IMR-90 (cell line): ENCODE data around the gene BNIP3. TPM values are rescaled to one million over a fixed set of nuclear protein-coding genes. Genes with fewer than 3 reads are reported as not detected.

Source experiments
- ATAC-seq: fragments of 200-7000 bp; cut with Tn5 transposase; 2 replicates; pipeline ENCODE4 v1.9.1; 2020; ENCODE audit warnings: low read depth, mild to moderate bottlenecking, moderate library complexity
- BruUV-seq: library from RNA; stranded (reverse); fragments of 400-500 nt; replicated peaks from 2 replicates; lab custom pipeline; 2021; lab: Mats Ljungman, UMichigan
- CTCF ChIA-PET: fragments of 300-600 bp; formaldehyde crosslinking; extraction: SDS; loops from one replicate; lab custom pipeline; 2021; ENCODE audit warnings: antibody characterized with exemption; lab: Yijun Ruan, JAX
- POLR2A ChIA-PET: fragments of 300-600 bp; sonication (Branson Sonifier 250); formaldehyde crosslinking; loops from one replicate; lab custom pipeline; 2022; ENCODE audit warnings: antibody characterized with exemption; ENCODE audit not compliant: unreplicated experiment; lab: Charles Lee
- DNase-seq: peaks from one replicate; pipeline ENCODE4 v3.0.0; 2013
- H2AFZ ChIP-seq: replicated peaks from 2 replicates; pipeline ENCODE3; 2013; ENCODE audit warnings: low read length, mild to moderate bottlenecking; ENCODE audit not compliant: poor library complexity
- H2AK5ac ChIP-seq: 2 replicates; pipeline ENCODE4 v1.6.1; 2013; ENCODE audit warnings: low read depth, low read length, inconsistent platforms
- H2AK9ac ChIP-seq: replicated peaks from 2 replicates; pipeline ENCODE3; 2013; ENCODE audit warnings: mild to moderate bottlenecking, low read depth, low read length, moderate library complexity; ENCODE audit not compliant: poor library complexity
- H2BK120ac ChIP-seq: 2 replicates; pipeline ENCODE4 v1.6.1; 2013; ENCODE audit warnings: low read depth, low read length, inconsistent platforms
- H2BK15ac ChIP-seq: 3 replicates; pipeline ENCODE4 v1.6.1; 2013; ENCODE audit warnings: low read depth, low read length, inconsistent platforms
- H2BK20ac ChIP-seq: 2 replicates; pipeline ENCODE4 v1.6.1; 2013; ENCODE audit warnings: low read depth, mild to moderate bottlenecking, inconsistent platforms, low read length, moderate library complexity
- H2BK5ac ChIP-seq: 2 replicates; pipeline ENCODE4 v1.6.1; 2013; ENCODE audit warnings: mild to moderate bottlenecking, low read depth, low read length, inconsistent platforms; ENCODE audit not compliant: poor library complexity, severe bottlenecking
- H3K14ac ChIP-seq: replicated peaks from 2 replicates; pipeline ENCODE4 v1.6.1; 2013; ENCODE audit warnings: low read depth, low read length, inconsistent platforms
- H3K18ac ChIP-seq: 2 replicates; pipeline ENCODE4 v1.6.1; 2013; ENCODE audit warnings: low read depth, low read length, control low read depth
- H3K23ac ChIP-seq: 2 replicates; pipeline ENCODE4 v1.6.1; 2013; ENCODE audit warnings: low read depth, low read length, inconsistent platforms
- H3K27ac ChIP-seq: 2 replicates; pipeline ENCODE4 v1.5.1; 2013; ENCODE audit warnings: mild to moderate bottlenecking, control low read depth, low read length; ENCODE audit not compliant: insufficient read depth
- H3K27me3 ChIP-seq: 2 replicates; pipeline ENCODE4 v1.6.1; 2013; ENCODE audit warnings: low read length; ENCODE audit not compliant: control insufficient read depth, insufficient read depth
- H3K36me3 ChIP-seq: 2 replicates; pipeline ENCODE4 v1.6.1; 2013; ENCODE audit warnings: low read length, mixed read lengths; ENCODE audit not compliant: control insufficient read depth, insufficient read depth
- H3K4ac ChIP-seq: 2 replicates; pipeline ENCODE4 v1.6.1; 2013; ENCODE audit warnings: low read depth, low read length, inconsistent platforms
- H3K4me1 ChIP-seq: 2 replicates; pipeline ENCODE4 v1.6.1; 2013; ENCODE audit warnings: low read length, mixed read lengths; ENCODE audit not compliant: control insufficient read depth, insufficient read depth
- H3K4me2 ChIP-seq: 2 replicates; pipeline ENCODE4 v1.6.1; 2013; ENCODE audit warnings: low read depth, mild to moderate bottlenecking, control low read depth, low read length, moderate library complexity
- H3K4me3 ChIP-seq: 2 replicates; pipeline ENCODE4 v1.5.1; 2013; ENCODE audit warnings: low read depth, mild to moderate bottlenecking, control low read depth, low read length, moderate library complexity; ENCODE audit not compliant: insufficient read depth
- H3K56ac ChIP-seq: 2 replicates; pipeline ENCODE4 v1.6.1; 2013; ENCODE audit warnings: low read length, inconsistent platforms; ENCODE audit not compliant: insufficient read depth; ENCODE audit errors: extremely low read depth
- H3K79me1 ChIP-seq, 2 experiments: 2 replicates each; pipeline ENCODE4 v1.6.1; 2013; ENCODE audit warnings: low read length in 2 of 2, inconsistent platforms in 1 of 2, low read depth in 1 of 2
- H3K9ac ChIP-seq: 2 replicates; pipeline ENCODE4 v1.6.1; 2013; ENCODE audit warnings: low read depth, low read length, control low read depth
- H3K9me1 ChIP-seq: 2 replicates; pipeline ENCODE4 v1.6.1; 2013; ENCODE audit warnings: low read length, inconsistent platforms; ENCODE audit not compliant: insufficient read depth
- H3K9me3 ChIP-seq: 2 replicates; pipeline ENCODE4 v1.6.1; 2013; ENCODE audit warnings: low read length; ENCODE audit not compliant: control insufficient read depth, insufficient read depth
- H4K20me1 ChIP-seq: 2 replicates; pipeline ENCODE4 v1.6.1; 2013; ENCODE audit warnings: low read length, inconsistent platforms; ENCODE audit not compliant: insufficient read depth
- H4K5ac ChIP-seq: 2 replicates; pipeline ENCODE4 v1.6.1; 2013; ENCODE audit warnings: mild to moderate bottlenecking, low read depth, low read length, control low read depth
- H4K8ac ChIP-seq, 2 experiments: 2 replicates each; pipeline ENCODE4 v1.6.1; 2013; ENCODE audit warnings: low read depth in 2 of 2, low read length in 2 of 2, control low read depth in 1 of 2, inconsistent platforms in 1 of 2
- H4K91ac ChIP-seq: 2 replicates; pipeline ENCODE4 v1.6.1; 2013; ENCODE audit warnings: low read depth, low read length, inconsistent platforms; ENCODE audit not compliant: insufficient read depth
- BHLHE40 ChIP-seq: fragments of 150-350 bp; IDR thresholded peaks from 2 replicates; pipeline ENCODE4 v1.6.1; 2016; ENCODE audit warnings: mild to moderate bottlenecking, low read depth, low read length
- CEBPB ChIP-seq: IDR thresholded peaks from 2 replicates; pipeline ENCODE4 v1.6.1; 2012; ENCODE audit warnings: low read depth, low read length, improper control_type of control experiment
- CHD1 ChIP-seq: IDR thresholded peaks from 2 replicates; pipeline ENCODE4 v1.6.1; 2012; ENCODE audit warnings: low read depth, low read length, improper control_type of control experiment
- MAZ ChIP-seq: IDR thresholded peaks from 2 replicates; pipeline ENCODE4 v1.6.1; 2012; ENCODE audit warnings: low read depth, mild to moderate bottlenecking, low read length, improper control_type of control experiment, moderate library complexity, borderline replicate concordance
- MXI1 ChIP-seq: IDR thresholded peaks from 2 replicates; pipeline ENCODE4 v1.6.1; 2012; ENCODE audit warnings: low read depth, mild to moderate bottlenecking, low read length, moderate library complexity, borderline replicate concordance
- NFE2L2 ChIP-seq: fragments of 150-350 bp; IDR thresholded peaks from 2 replicates; pipeline ENCODE4 v1.6.1; 2016; ENCODE audit warnings: low read depth, mild to moderate bottlenecking, low read length
- POLR2A ChIP-seq: IDR thresholded peaks from 2 replicates; pipeline ENCODE4 v1.6.1; 2012; ENCODE audit warnings: mild to moderate bottlenecking, low read depth, low read length
- RAD21 ChIP-seq: IDR thresholded peaks from 2 replicates; pipeline ENCODE4 v1.6.1; 2012; ENCODE audit warnings: low read length, improper control_type of control experiment
- RCOR1 ChIP-seq: IDR thresholded peaks from 2 replicates; pipeline ENCODE4 v1.6.1; 2012; ENCODE audit warnings: mild to moderate bottlenecking, low read length, improper control_type of control experiment; ENCODE audit not compliant: insufficient replicate concordance
- RFX5 ChIP-seq: IDR thresholded peaks from 2 replicates; pipeline ENCODE4 v1.8.0; 2012; ENCODE audit warnings: low read depth, mild to moderate bottlenecking, low read length, moderate library complexity
- SMC3 ChIP-seq: fragments of 150-350 bp; IDR thresholded peaks from 2 replicates; pipeline ENCODE4 v1.6.1; 2016; ENCODE audit warnings: low read depth, mild to moderate bottlenecking, antibody characterized with exemption, low read length, moderate library complexity
- WGBS, 2 experiments: methylation state at CpG; one replicate each; pipeline versions ENCODE4 v1.1.5 to v1.1.7; 2013; ENCODE audit warnings: missing lambda C conversion rate in 2 of 2; ENCODE audit not compliant: insufficient read length in 1 of 2; ENCODE audit errors: extremely low coverage in 2 of 2; 5-methylcytosine and 5-hydroxymethylcytosine counted together
- dilution Hi-C: fragments of 300-500 bp; cut with HindIII; formaldehyde crosslinking; loops from one replicate; pipeline ENCODE4 v1.14.3; 2018; ENCODE audit warnings: low sequenced_read_pairs; ENCODE audit not compliant: unreplicated experiment
- in situ Hi-C: fragments of 300-500 bp; cut with MboI; formaldehyde crosslinking; loops from 3 replicates; pipeline ENCODE4 v1.14.3; 2019; ENCODE audit warnings: low sequenced_read_pairs, inconsistent platforms, mixed read lengths
- intact Hi-C: fragments of 100-400 bp; cut with micrococcal nuclease; formaldehyde crosslinking; loops from 2 replicates; pipeline ENCODE4 v1.10.0; 2022
- polyA plus RNA-seq, 3 experiments: library from polyadenylated mRNA; depleted of rRNA; stranded (reverse); fragments of >200 nt; gene quantifications; 2 replicates each; pipeline ENCODE4 v1.2.3, GENCODE V29; 2012; ENCODE audit warnings: low replicate concordance in 1 of 3
- total RNA-seq: library from RNA; depleted of rRNA; stranded (reverse); fragments of >200 nt; gene quantifications from 2 replicates; pipeline ENCODE4 v1.2.3, GENCODE V29; 2012
- TF ChIP-seq, protein P1 (sequence below): fragments of 150-350 bp; IDR thresholded peaks from 2 replicates; pipeline ENCODE4 v1.6.1; 2016; ENCODE audit warnings: low read depth, mild to moderate bottlenecking, low read length, moderate library complexity, borderline replicate concordance
- TF ChIP-seq, protein P2 (sequence below): conservative IDR thresholded peaks from 2 replicates; pipeline ENCODE4 v1.5.1; 2012; ENCODE audit warnings: mild to moderate bottlenecking, low read depth, low read length, improper control_type of control experiment

Gene BNIP3
- total and polyA plus RNA-seq, 2 of the 4 experiments (the other 2 are of a cell fraction), result 134 to 211 TPM

DNA sequence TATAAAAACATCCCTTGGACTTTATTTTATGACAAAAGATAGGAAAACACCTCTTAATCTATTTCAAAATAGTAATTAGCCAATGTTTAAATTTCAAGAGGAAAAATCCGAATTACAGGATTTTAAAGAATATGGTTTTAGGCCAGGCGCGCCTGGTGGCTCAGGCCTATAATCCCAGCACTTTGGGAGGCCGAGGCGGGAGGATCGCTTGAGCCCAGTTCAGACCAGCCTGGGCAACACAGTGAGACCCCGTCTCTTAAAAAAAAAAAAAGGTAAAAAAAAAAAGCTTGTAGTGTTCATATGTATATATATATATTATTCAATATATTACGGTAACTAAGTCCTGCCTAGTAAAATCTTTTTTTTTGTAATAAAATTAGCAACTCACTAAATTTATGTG is 1.4 kb downstream of the BNIP3 start:
- no peak overlapping the region for H2AK5ac ChIP-seq
- DNase-seq (no peak), ATAC-seq (no peak)
- H3K4me3 ChIP-seq, result peak overlapping the region; percentile 99
- peak overlapping the region; percentile 61 for H2BK5ac ChIP-seq
- no peak overlapping the region for H2BK120ac ChIP-seq
- H3K4ac ChIP-seq, result peak overlapping the region; percentile 76; the same call in 1 of the 2 replicates
- no peaks in the 10 kb centered on the region for H3K9me3 ChIP-seq
- peaks cover 0 to 62% of the 10 kb centered on the region in 2 experiments; a peak in 2 of 4 replicates for H3K79me1 ChIP-seq
- H3K36me3 ChIP-seq, result peaks cover 28% of the 10 kb centered on the region
- peaks cover 20% of the 10 kb centered on the region for H3K4me1 ChIP-seq
- TF ChIP-seq RFX5 (no peak), MXI1 (no peak), MAZ (no peak), RCOR1 (no peak), NFE2L2 (no peak), CEBPB (no peak), RAD21 (no peak), CHD1 (no peak), SMC3 (no peak), BHLHE40 (no peak), POLR2A (no peak)
- TF ChIP-seq, protein P1, sequence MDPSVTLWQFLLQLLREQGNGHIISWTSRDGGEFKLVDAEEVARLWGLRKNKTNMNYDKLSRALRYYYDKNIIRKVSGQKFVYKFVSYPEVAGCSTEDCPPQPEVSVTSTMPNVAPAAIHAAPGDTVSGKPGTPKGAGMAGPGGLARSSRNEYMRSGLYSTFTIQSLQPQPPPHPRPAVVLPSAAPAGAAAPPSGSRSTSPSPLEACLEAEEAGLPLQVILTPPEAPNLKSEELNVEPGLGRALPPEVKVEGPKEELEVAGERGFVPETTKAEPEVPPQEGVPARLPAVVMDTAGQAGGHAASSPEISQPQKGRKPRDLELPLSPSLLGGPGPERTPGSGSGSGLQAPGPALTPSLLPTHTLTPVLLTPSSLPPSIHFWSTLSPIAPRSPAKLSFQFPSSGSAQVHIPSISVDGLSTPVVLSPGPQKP, result no peak
- TF ChIP-seq, protein P2, sequence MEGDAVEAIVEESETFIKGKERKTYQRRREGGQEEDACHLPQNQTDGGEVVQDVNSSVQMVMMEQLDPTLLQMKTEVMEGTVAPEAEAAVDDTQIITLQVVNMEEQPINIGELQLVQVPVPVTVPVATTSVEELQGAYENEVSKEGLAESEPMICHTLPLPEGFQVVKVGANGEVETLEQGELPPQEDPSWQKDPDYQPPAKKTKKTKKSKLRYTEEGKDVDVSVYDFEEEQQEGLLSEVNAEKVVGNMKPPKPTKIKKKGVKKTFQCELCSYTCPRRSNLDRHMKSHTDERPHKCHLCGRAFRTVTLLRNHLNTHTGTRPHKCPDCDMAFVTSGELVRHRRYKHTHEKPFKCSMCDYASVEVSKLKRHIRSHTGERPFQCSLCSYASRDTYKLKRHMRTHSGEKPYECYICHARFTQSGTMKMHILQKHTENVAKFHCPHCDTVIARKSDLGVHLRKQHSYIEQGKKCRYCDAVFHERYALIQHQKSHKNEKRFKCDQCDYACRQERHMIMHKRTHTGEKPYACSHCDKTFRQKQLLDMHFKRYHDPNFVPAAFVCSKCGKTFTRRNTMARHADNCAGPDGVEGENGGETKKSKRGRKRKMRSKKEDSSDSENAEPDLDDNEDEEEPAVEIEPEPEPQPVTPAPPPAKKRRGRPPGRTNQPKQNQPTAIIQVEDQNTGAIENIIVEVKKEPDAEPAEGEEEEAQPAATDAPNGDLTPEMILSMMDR, result no peak
- no peak overlapping the region for H2BK20ac ChIP-seq
- dilution Hi-C loops, result no loop called here
- H3K9ac ChIP-seq, result peak overlapping the region; percentile 91
- H4K8ac ChIP-seq, result no peak overlapping the region
- CTCF ChIA-PET, result interaction anchor here (0.6 to 2.3 kb wide), 4 partner anchors 17 to 654 kb away, joined by 3 to 11 read pairs (median 3); no protein-coding TSS in a partner anchor
- peak overlapping the region; percentile 87 for H3K4me2 ChIP-seq
- peak overlapping the region; percentile 60; the same call in 1 of the 2 replicates for H4K5ac ChIP-seq
- in situ Hi-C loops, result no loop called here
- H3K27ac ChIP-seq, result peak overlapping the region; percentile 76
- no peak overlapping the region for H2AFZ ChIP-seq
- peak overlapping the region; percentile 29 for H3K23ac ChIP-seq
- BruUV-seq, result no TSS peak
- POLR2A ChIA-PET, result no interaction called here
- no CpG with 5 or more reads among the region's 8 CpGs for WGBS, 2 experiments
- intact Hi-C loops, result loop anchor here (5.0 kb wide), 2 partner anchors 78 to 87 kb away; partner anchors contain the start of genes JAKMIP3 and PPP2R2D
- no peak overlapping the region for H4K91ac ChIP-seq
- H3K18ac ChIP-seq, result no peak overlapping the region
- H3K27me3 ChIP-seq, result no peaks in the 10 kb centered on the region
- H4K20me1 ChIP-seq, result peaks cover 56% of the 10 kb centered on the region
- H2BK15ac ChIP-seq, result no peak overlapping the region
- no peak overlapping the region for H3K56ac ChIP-seq
- H2AK9ac ChIP-seq, result no peak overlapping the region
- 0 out of 2 replicates have a peak overlapping the region, but pooled peaks have one; percentile 51 for H3K14ac ChIP-seq
- H3K9me1 ChIP-seq, result peaks cover 20% of the 10 kb centered on the region
